ENCODE results near the gene SLC6A6.
A peak's percentile ranks its signal among the peaks of the same experiment; 100 is the strongest.

The SLC6A6 gene

DNA sequence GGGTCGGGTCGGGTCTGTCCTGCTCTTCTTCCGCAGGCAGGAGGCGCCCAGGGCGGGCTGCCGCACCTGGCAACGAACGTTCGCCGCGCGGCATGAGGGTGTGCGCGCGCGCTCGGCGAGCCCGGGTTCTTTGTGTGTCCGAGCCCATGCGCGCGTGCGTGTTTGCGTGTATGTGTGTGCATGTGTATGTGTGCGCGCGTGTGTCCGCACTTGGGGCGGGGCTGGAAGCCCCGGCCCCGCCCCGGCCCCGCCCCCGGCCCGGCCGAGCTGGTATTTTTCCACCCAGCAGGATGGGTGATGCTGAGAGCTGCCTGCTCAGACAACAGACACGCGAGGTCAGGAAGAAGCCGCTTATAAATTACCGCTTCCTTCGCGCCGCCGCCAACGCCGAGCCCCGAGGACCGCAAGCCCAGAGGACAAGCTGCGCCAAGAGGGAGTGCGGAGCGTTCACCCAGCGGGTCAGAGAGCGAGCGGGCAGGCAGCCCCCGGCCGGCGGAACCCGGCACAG lies at the start of gene SLC6A6:
SLC6A6 (plus strand) TSS at position 303 of the 508 bp plus-strand sequence. CDS start 41,029 bp downstream, outside the sequence.
- H3K4me3 ChIP-seq (ENCODE audit: low read depth in 1 of 2, low read length in 1 of 2) = peak within 1 kb of the TSS; percentile 99 to 100

GRCh38 chr3:14353502-14353901 lies 48.9 kb upstream of the SLC6A6 start:
- TF ChIP-seq, protein P1, sequence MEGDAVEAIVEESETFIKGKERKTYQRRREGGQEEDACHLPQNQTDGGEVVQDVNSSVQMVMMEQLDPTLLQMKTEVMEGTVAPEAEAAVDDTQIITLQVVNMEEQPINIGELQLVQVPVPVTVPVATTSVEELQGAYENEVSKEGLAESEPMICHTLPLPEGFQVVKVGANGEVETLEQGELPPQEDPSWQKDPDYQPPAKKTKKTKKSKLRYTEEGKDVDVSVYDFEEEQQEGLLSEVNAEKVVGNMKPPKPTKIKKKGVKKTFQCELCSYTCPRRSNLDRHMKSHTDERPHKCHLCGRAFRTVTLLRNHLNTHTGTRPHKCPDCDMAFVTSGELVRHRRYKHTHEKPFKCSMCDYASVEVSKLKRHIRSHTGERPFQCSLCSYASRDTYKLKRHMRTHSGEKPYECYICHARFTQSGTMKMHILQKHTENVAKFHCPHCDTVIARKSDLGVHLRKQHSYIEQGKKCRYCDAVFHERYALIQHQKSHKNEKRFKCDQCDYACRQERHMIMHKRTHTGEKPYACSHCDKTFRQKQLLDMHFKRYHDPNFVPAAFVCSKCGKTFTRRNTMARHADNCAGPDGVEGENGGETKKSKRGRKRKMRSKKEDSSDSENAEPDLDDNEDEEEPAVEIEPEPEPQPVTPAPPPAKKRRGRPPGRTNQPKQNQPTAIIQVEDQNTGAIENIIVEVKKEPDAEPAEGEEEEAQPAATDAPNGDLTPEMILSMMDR (IDR thresholded peaks at IDR 0.05) = no peak
- H3K9me3 ChIP-seq = no peaks in the 10 kb centered on the region
- H3K4me1 ChIP-seq (ENCODE audit: control insufficient read depth in 1 of 2, insufficient read depth in 1 of 2, low read depth in 1 of 2, low read length in 1 of 2) = no peaks in the 10 kb centered on the region
- no peaks in the 10 kb centered on the region for H3K36me3 ChIP-seq
- no peak overlapping the region for H3K4me3 ChIP-seq (ENCODE audit: low read depth in 1 of 2, low read length in 1 of 2)
- no peaks in the 10 kb centered on the region for H3K27me3 ChIP-seq
- H3K27ac ChIP-seq = no peak overlapping the region

More for the DNA sequence above, at the start of gene SLC6A6:
- TF ChIP-seq, protein P1 (IDR thresholded peaks at IDR 0.05) = peak; percentile 70
- peaks cover 81 to 83% of the 10 kb centered on the region in 2 experiments for H3K4me1 ChIP-seq (ENCODE audit: control insufficient read depth in 1 of 2, insufficient read depth in 1 of 2, low read depth in 1 of 2, low read length in 1 of 2)
- H3K27ac ChIP-seq = peak within 1 kb of the TSS; percentile 99
- peaks cover 24% of the 10 kb centered on the region for H3K36me3 ChIP-seq
- no peaks in the 10 kb centered on the region for H3K27me3 ChIP-seq
- H3K9me3 ChIP-seq = no peaks in the 10 kb centered on the region

GRCh38 chr3:14357463-14357862 lies 44.9 kb upstream of the SLC6A6 start:
- TF ChIP-seq, protein P1 (IDR thresholded peaks at IDR 0.05) = no peak
- Histone ChIP-seq H3K4me1 (ENCODE audit: control insufficient read depth in 1 of 2, insufficient read depth in 1 of 2, low read depth in 1 of 2, low read length in 1 of 2) (peaks cover 7 to 8% of the 10 kb centered on the region in 2 experiments), H3K9me3 (no peaks in the 10 kb centered on the region), H3K36me3 (no peaks in the 10 kb centered on the region), H3K27ac (no peak overlapping the region), H3K4me3 (ENCODE audit: low read depth in 1 of 2, low read length in 1 of 2) (no peak overlapping the region), H3K27me3 (no peaks in the 10 kb centered on the region)

- Histone ChIP-seq H3K9me3 (no peaks in the 10 kb centered on the region), H3K27me3 (no peaks in the 10 kb centered on the region), H3K27ac (no peak overlapping the region), H3K4me3 (ENCODE audit: low read depth in 1 of 2, low read length in 1 of 2) (no peak overlapping the region), H3K4me1 (ENCODE audit: control insufficient read depth in 1 of 2, insufficient read depth in 1 of 2, low read depth in 1 of 2, low read length in 1 of 2) (peaks cover 8 to 9% of the 10 kb centered on the region in 2 experiments), H3K36me3 (no peaks in the 10 kb centered on the region)
- TF ChIP-seq, protein P1 (IDR thresholded peaks at IDR 0.05) = no peak
Measured at GRCh38 chr3:14358426-14359211, 43.8 kb upstream of the SLC6A6 start.

DNA sequence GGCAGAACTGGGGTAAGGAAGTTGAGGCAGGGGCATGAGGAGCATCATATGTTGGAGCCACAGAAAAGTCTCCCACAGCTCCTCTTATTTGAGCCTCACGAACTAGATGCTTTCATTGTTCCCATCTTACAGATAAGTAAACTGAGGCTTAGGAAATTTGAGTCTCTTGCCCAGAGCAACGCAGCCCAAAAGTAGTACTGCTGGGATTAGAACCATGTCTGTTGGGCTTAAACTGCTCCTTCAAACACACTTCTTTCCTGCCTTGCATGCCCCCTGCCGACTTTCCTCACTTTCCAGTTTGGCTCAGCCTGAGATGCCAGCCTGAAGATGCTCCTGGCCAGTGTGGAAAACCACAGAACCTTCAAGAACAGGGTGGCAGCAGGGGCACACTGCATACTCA lies 43.1 kb upstream of the SLC6A6 start:
- no peaks in the 10 kb centered on the region for H3K36me3 ChIP-seq
- TF ChIP-seq, protein P1 (IDR thresholded peaks at IDR 0.05) = no peak
- H3K27ac ChIP-seq = no peak overlapping the region
- H3K27me3 ChIP-seq = no peaks in the 10 kb centered on the region
- H3K9me3 ChIP-seq = no peaks in the 10 kb centered on the region
- H3K4me1 ChIP-seq (ENCODE audit: control insufficient read depth in 1 of 2, insufficient read depth in 1 of 2, low read depth in 1 of 2, low read length in 1 of 2) = peaks cover 13 to 14% of the 10 kb centered on the region in 2 experiments
- H3K4me3 ChIP-seq (ENCODE audit: low read depth in 1 of 2, low read length in 1 of 2) = no peak overlapping the region

Data from neutrophil (primary cell).